HepG2 (cell line): ENCODE results near the gene KDM3B. TPM values are rescaled to one million over a fixed set of nuclear protein-coding genes. Genes with fewer than 3 reads are reported as not detected.

Experiments used
- BATF2 ChIP-seq: sonication (generic); formaldehyde crosslinking; IDR thresholded peaks from 2 replicates; pipeline ENCODE4 v1.8.0; 2022; ENCODE audit warnings: mild to moderate bottlenecking, missing genetic modification reagents, moderate library complexity
- FOXC1 ChIP-seq: sonication (generic); formaldehyde crosslinking; IDR thresholded peaks from 2 replicates; pipeline ENCODE4 v1.8.0; 2022; ENCODE audit warnings: mild to moderate bottlenecking, missing genetic modification reagents, borderline replicate concordance
- FOXK1 ChIP-seq: sonication (generic); formaldehyde crosslinking; IDR thresholded peaks from 2 replicates; pipeline ENCODE4 v1.4.0; 2020; ENCODE audit warnings: low read depth, missing genetic modification reagents, borderline replicate concordance
- FOXM1 ChIP-seq: sonication (generic); formaldehyde crosslinking; IDR thresholded peaks from 2 replicates; pipeline ENCODE4 v1.5.0; 2020; ENCODE audit warnings: missing genetic modification reagents
- FOXO1 ChIP-seq: sonication (generic); formaldehyde crosslinking; IDR thresholded peaks from 2 replicates; pipeline ENCODE4 v1.4.0; 2020; ENCODE audit warnings: missing genetic modification reagents
- HHEX ChIP-seq: IDR thresholded peaks from 2 replicates; pipeline ENCODE4 v1.6.1; 2016; ENCODE audit warnings: control low read depth
- KLF9 ChIP-seq: IDR thresholded peaks from 2 replicates; pipeline ENCODE4 v1.6.1; 2016; ENCODE audit warnings: low read depth
- MLLT10 ChIP-seq: sonication (generic); formaldehyde crosslinking; IDR thresholded peaks from 2 replicates; pipeline ENCODE4 v1.4.0; 2020; ENCODE audit warnings: missing genetic modification reagents
- MXD1 ChIP-seq: sonication (generic); formaldehyde crosslinking; IDR thresholded peaks from 2 replicates; pipeline ENCODE4 v1.4.0; 2020; ENCODE audit warnings: mild to moderate bottlenecking, missing genetic modification reagents
- MXD3 ChIP-seq: IDR thresholded peaks from 2 replicates; pipeline ENCODE4 v1.6.1; 2016; ENCODE audit warnings: mild to moderate bottlenecking, missing biosample characterization, missing genetic modification reagents
- NR2F2 ChIP-seq: IDR thresholded peaks from 2 replicates; pipeline ENCODE4 v1.6.1; 2012; ENCODE audit warnings: low read depth, inconsistent platforms, borderline replicate concordance
- PHF8 ChIP-seq: sonication (generic); formaldehyde crosslinking; IDR thresholded peaks from 2 replicates; pipeline ENCODE4 v1.5.0; 2020; ENCODE audit warnings: missing genetic modification reagents
- SMC3 ChIP-seq: IDR thresholded peaks from 2 replicates; pipeline ENCODE4 v1.6.1; 2011; ENCODE audit warnings: low read length, improper control_type of control experiment
- SP5 ChIP-seq: IDR thresholded peaks from 2 replicates; pipeline ENCODE4 v1.6.1; 2016; ENCODE audit warnings: low read depth, borderline replicate concordance
- UBTF ChIP-seq: sonication (generic); formaldehyde crosslinking; IDR thresholded peaks from 2 replicates; pipeline ENCODE4 v1.4.0; 2020; ENCODE audit warnings: mild to moderate bottlenecking, missing genetic modification reagents
- XRCC5 ChIP-seq: fragments of 200-400 bp; formaldehyde crosslinking; optimal IDR thresholded peaks from 2 replicates; pipeline ENCODE3; 2017; ENCODE audit warnings: mild to moderate bottlenecking, low read length
- ZFP36L1 ChIP-seq: sonication (generic); formaldehyde crosslinking; IDR thresholded peaks from 2 replicates; pipeline ENCODE4 v1.8.0; 2022; ENCODE audit warnings: mild to moderate bottlenecking, missing genetic modification reagents, moderate library complexity
- ZNF264 ChIP-seq: sonication (generic); formaldehyde crosslinking; IDR thresholded peaks from 2 replicates; pipeline ENCODE4 v1.4.0; 2020; ENCODE audit warnings: missing genetic modification reagents
- ZNF496 ChIP-seq: sonication (generic); formaldehyde crosslinking; IDR thresholded peaks from 2 replicates; pipeline ENCODE4 v1.8.1; 2023; ENCODE audit warnings: mild to moderate bottlenecking, moderate library complexity, missing genetic modification reagents; ENCODE audit not compliant: insufficient replicate concordance
- ZNF510 ChIP-seq: sonication (generic); formaldehyde crosslinking; IDR thresholded peaks from 2 replicates; pipeline ENCODE4 v1.4.0; 2020; ENCODE audit warnings: low read depth, mild to moderate bottlenecking, missing genetic modification reagents
- ZNF576 ChIP-seq: sonication (generic); formaldehyde crosslinking; IDR thresholded peaks from 2 replicates; pipeline ENCODE4 v1.4.0; 2020; ENCODE audit warnings: mild to moderate bottlenecking, missing genetic modification reagents
- ZNF879 ChIP-seq: sonication (generic); formaldehyde crosslinking; IDR thresholded peaks from 2 replicates; pipeline ENCODE4 v1.8.1; 2023; ENCODE audit warnings: missing genetic modification reagents
- polyA plus RNA-seq, 8 experiments: library from polyadenylated mRNA; depleted of rRNA in 3 of 8; stranded (reverse) in 7 of 8; unstranded in 1 of 8; fragments of >200 nt; fragmentation: Illumina TruSeq in 4 of 8; extraction: Trizol in 4 of 8; gene quantifications; 2 replicates each; pipeline versions ENCODE4 v1.2.1 to v1.2.3, GENCODE V29; 2011 to 2016; ENCODE audit warnings: low read depth in 4 of 8, missing spikeins in 1 of 8, mixed read lengths in 1 of 8; ENCODE audit not compliant: insufficient read depth in 1 of 8
- total RNA-seq, 5 experiments: library from RNA; depleted of rRNA; stranded (reverse); fragments of >200 nt; fragmentation: Illumina TruSeq; extraction: Trizol; gene quantifications; 2 replicates each; pipeline ENCODE4 v1.2.3, GENCODE V29; 2016; ENCODE audit warnings: low read depth in 1 of 5
- TF ChIP-seq, protein P1 (sequence below): sonication (generic); formaldehyde crosslinking; IDR thresholded peaks from 2 replicates; pipeline ENCODE4 v1.5.1; 2020; ENCODE audit warnings: mild to moderate bottlenecking, missing genetic modification reagents

The KDM3B gene
- total and polyA plus RNA-seq, 2 of the 13 experiments (the other 11 are each of a cell fraction or from before 2014, with no cell fraction given), result 19.7 to 34.3 TPM

DNA sequence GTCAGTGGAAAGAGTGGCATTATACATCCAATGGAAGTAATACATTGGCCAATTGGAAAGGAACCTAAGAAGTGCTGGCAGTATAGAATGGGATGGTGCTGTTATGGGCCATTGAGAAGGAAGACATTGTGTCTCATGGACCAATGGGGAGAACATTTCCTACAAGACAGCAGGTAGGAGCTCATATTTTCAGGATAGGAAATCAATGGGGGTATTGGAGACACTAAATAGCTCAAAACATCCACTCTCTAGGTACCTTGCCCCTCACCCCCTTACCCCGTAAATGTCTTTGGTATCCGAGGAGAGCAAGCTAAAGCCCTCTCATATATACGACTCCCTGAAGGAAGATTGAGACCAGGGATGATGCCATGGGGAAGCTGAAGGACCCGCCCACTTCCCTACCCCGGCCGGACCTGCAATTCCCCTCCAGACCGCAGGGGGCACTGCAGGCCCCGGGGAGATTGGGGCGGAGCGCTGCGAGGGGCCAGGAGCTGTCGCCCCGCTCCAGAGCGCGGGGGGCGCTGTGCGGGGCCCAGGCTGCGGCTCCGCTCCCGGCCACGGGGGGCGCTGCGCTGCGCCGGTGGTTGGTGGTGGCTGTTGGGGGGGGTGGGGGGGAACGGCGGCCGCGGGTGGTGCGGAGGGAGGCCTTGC, at the start of gene KDM3B (continued):
- TF ChIP-seq MXD1 (no peak), FOXM1 (no peak), FOXO1 (CRISPR knock-in tag) (peak; percentile 43; the same call in 1 of the 2 replicates), NR2F2 (no peak), UBTF (CRISPR knock-in tag) (no peak), MXD3 (CRISPR knock-in tag) (no peak), ZNF510 (CRISPR knock-in tag) (no peak), HHEX (no peak), FOXC1 (no peak), ZNF496 (CRISPR knock-in tag) (no peak), ZFP36L1 (CRISPR knock-in tag) (no peak), PHF8 (no peak), BATF2 (CRISPR knock-in tag) (no peak), ZNF264 (CRISPR knock-in tag) (no peak), MLLT10 (no peak), SP5 (CRISPR knock-in tag) (peak; percentile 96), SMC3 (no peak), XRCC5 (peak; percentile 97), ZNF879 (no peak), KLF9 (CRISPR knock-in tag) (0 out of 2 replicates have a peak, but pooled peaks have one; percentile 9), ZNF576 (CRISPR knock-in tag) (no peak), FOXK1 (CRISPR knock-in tag) (no peak; the same call in 1 of the 2 replicates)
- TF ChIP-seq, protein P1, sequence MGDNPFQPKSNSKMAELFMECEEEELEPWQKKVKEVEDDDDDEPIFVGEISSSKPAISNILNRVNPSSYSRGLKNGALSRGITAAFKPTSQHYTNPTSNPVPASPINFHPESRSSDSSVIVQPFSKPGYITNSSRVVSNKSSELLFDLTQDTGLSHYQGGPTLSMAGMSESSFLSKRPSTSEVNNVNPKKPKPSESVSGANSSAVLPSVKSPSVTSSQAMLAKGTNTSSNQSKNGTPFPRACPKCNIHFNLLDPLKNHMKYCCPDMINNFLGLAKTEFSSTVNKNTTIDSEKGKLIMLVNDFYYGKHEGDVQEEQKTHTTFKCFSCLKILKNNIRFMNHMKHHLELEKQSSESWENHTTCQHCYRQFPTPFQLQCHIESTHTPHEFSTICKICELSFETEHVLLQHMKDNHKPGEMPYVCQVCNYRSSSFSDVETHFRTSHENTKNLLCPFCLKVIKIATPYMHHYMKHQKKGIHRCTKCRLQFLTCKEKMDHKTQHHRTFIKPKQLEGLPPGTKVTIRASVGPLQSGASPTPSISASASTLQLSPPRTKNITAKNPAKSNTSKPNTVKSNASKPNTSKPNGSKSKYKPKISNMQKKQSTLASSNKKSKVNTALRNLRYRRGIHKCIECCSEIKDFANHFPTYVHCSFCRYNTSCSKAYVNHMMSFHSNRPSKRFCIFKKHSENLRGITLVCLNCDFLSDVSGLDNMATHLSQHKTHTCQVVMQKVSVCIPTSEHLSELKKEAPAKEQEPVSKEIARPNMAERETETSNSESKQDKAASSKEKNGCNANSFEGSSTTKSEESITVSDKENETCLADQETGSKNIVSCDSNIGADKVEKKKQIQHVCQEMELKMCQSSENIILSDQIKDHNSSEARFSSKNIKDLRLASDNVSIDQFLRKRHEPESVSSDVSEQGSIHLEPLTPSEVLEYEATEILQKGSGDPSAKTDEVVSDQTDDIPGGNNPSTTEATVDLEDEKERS (CRISPR knock-in tag), result no peak
